CD4-positive, alpha-beta T cell treated with Interleukin-10 for 1 hour (primary cell): ENCODE measurements around the gene NEUROD2.
"Not testable (repeated sequence)": the region's sequence is repeated elsewhere in the genome, so short reads cannot be mapped to it uniquely, and the experiment has no call there.

Experiments
- DNase-seq: peaks from one replicate; pipeline ENCODE4 v3.0.0-alpha.2; 2020

Gene NEUROD2

GRCh38 chr17:39601758-39602532 is 5.8 kb downstream of the NEUROD2 start:
- no peak for DNase-seq

GRCh38 chr17:39600997-39601597 is 6.6 kb downstream of the NEUROD2 start:
- no peak for DNase-seq

GRCh38 chr17:39600288-39600996 is 7.3 kb downstream of the NEUROD2 start:
- no peak for DNase-seq

GRCh38 chr17:39599665-39600231 is 8.0 kb downstream of the NEUROD2 start:
- no peak for DNase-seq

GRCh38 chr17:39599004-39599664 is 8.6 kb downstream of the NEUROD2 start:
- DNase-seq, result no peak

GRCh38 chr17:39598630-39599003 is 9.1 kb downstream of the NEUROD2 start:
- DNase-seq, result no peak

- no peak for DNase-seq
Observed at GRCh38 chr17:39598047-39598481, 9.7 kb downstream of the NEUROD2 start.

- DNase-seq, result no peak
Observed at GRCh38 chr17:39597372-39598046, 10.2 kb downstream of the NEUROD2 start.

- DNase-seq, result no peak
Observed at GRCh38 chr17:39596543-39597267, 11.0 kb downstream of the NEUROD2 start.

GRCh38 chr17:39595928-39596510 is 11.7 kb downstream of the NEUROD2 start:
- no peak for DNase-seq

- no peak for DNase-seq
Observed at GRCh38 chr17:39595294-39595693, 12.4 kb downstream of the NEUROD2 start.

- no peak for DNase-seq
Observed at GRCh38 chr17:39593371-39593770, 14.3 kb downstream of the NEUROD2 start.

- DNase-seq, result peak; percentile 30
Observed at GRCh38 chr17:39591958-39592954, 15.5 kb downstream of the NEUROD2 start.

GRCh38 chr17:39590180-39590579 is 17.5 kb downstream of the NEUROD2 start:
- DNase-seq, result not testable (repeated sequence)

GRCh38 chr17:39582658-39583057 is 25.1 kb downstream of the NEUROD2 start:
- DNase-seq, result no peak

- no peak for DNase-seq
Observed at GRCh38 chr17:39581759-39582085, 26.0 kb downstream of the NEUROD2 start.

GRCh38 chr17:39581071-39581758 is 26.5 kb downstream of the NEUROD2 start:
- DNase-seq, result no peak

- no peak for DNase-seq
Observed at GRCh38 chr17:39580082-39580468, 27.6 kb downstream of the NEUROD2 start.

GRCh38 chr17:39579318-39580081 is 28.2 kb downstream of the NEUROD2 start:
- DNase-seq, result no peak
